ENCODE measurements around the gene DISC1. TPM values are rescaled to one million over a fixed set of nuclear protein-coding genes. Genes with fewer than 3 reads are reported as not detected.

Gene DISC1
- total and polyA plus RNA-seq, 7 donors, result 1.2 to 14.1 (median 5.8) TPM

DNA sequence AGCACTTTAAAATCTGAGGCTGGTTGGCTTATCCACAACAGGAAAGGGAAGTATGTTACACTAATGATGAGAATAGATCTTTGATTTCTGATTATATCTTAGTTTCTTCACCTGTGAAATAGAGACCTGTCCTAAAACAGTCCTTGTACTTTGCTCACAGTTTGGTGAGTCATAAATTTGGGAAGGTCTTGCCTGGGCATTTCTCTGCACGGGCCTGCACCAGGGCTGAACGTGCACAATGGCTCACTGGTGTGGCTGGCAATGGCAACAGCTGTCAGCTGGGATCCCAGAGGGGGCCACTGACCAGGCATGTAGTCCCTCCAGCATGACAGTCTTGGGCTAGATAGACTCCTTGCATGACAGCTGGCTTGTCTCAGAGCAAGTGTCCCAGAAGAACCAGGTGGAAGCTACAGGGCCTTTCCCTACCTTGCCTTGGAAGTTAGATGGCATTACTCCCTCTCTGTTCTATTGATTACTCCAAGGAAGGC is 367.4 kb downstream of the DISC1 start:
- no peak for DNase-seq
- no peaks in the 10 kb centered on the region for H3K36me3 ChIP-seq
- H3K9me3 ChIP-seq, result no peaks in the 10 kb centered on the region
- intact Hi-C loops (cut with DNase I), result no loop called here
- whole genome bisulfite sequencing, 2 donors, result 40 to 85% methylated on average over 2 of the region's 2 CpGs
- peaks cover 0 to 9% (median 5%) of the 10 kb centered on the region in 4 donors for H3K4me1 ChIP-seq
- no peak overlapping the region for H3K27ac ChIP-seq
- TF ChIP-seq EP300 (IDR thresholded peaks at IDR 0.05) (no peak), POLR2AphosphoS5 (IDR thresholded peaks at IDR 0.05) (no peak), POLR2A (IDR thresholded peaks at IDR 0.05) (no peak)
- TF ChIP-seq, protein P1, sequence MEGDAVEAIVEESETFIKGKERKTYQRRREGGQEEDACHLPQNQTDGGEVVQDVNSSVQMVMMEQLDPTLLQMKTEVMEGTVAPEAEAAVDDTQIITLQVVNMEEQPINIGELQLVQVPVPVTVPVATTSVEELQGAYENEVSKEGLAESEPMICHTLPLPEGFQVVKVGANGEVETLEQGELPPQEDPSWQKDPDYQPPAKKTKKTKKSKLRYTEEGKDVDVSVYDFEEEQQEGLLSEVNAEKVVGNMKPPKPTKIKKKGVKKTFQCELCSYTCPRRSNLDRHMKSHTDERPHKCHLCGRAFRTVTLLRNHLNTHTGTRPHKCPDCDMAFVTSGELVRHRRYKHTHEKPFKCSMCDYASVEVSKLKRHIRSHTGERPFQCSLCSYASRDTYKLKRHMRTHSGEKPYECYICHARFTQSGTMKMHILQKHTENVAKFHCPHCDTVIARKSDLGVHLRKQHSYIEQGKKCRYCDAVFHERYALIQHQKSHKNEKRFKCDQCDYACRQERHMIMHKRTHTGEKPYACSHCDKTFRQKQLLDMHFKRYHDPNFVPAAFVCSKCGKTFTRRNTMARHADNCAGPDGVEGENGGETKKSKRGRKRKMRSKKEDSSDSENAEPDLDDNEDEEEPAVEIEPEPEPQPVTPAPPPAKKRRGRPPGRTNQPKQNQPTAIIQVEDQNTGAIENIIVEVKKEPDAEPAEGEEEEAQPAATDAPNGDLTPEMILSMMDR (IDR thresholded peaks at IDR 0.05), result no peak
- no peaks in the 10 kb centered on the region for H3K27me3 ChIP-seq
- no peak overlapping the region for H3K4me3 ChIP-seq

DNA sequence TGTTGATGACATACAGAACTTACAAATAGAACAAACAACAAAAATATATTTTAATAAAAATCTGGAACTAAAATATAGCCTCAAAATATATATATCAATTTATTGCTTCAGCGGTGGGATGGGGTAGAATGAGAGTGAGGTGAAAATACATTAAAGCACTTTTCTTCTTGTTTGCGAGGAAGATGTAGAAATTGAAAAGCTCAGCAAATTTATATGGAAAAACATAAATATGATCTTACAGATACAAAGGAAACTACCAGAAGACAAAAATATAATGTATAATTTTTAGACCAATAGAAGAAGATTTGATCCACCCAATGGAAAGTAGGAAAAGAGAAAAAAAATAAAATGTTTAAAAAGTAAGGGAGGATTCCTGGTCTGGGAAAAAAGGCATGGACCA is 372.2 kb downstream of the DISC1 start:
- H3K27ac ChIP-seq, result no peak overlapping the region
- no peaks in the 10 kb centered on the region for H3K36me3 ChIP-seq
- 75 to 96% methylated on average over 2 of the region's 2 CpGs for WGBS, 2 donors
- no peak for TF ChIP-seq POLR2A (IDR thresholded peaks at IDR 0.05)
- no peaks in the 10 kb centered on the region for H3K4me1 ChIP-seq
- no peak overlapping the region for H3K4me3 ChIP-seq
- DNase-seq, result no peak
- H3K27me3 ChIP-seq, result no peaks in the 10 kb centered on the region
- no peaks in the 10 kb centered on the region for H3K9me3 ChIP-seq
- intact Hi-C loops (cut with DNase I), result no loop called here

DNA sequence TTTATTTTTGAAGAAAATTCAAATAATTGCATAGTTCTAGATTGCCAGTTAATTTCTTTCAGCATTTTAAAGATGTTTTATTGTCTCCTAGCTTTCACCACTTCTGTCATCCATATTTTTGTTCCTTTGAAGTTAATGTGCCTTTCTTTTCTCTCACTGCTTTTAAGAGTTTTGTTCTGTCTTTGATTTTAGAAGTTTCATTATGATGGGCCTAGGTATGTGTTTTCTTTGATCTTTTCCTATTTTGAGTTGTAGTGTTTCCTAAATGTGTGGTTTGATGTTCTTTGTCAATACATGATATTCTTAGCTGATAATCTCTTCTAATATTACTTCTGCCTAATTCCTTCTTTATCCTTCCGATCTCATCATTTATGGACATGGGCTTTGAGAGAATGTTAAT is 378.7 kb downstream of the DISC1 start:
- H3K4me3 ChIP-seq, result no peak overlapping the region
- H3K4me1 ChIP-seq, result no peaks in the 10 kb centered on the region
- H3K27me3 ChIP-seq, result no peaks in the 10 kb centered on the region
- WGBS, 2 donors, result 56 to 98% methylated on average over 1 of the region's 1 CpG
- TF ChIP-seq POLR2A (IDR thresholded peaks at IDR 0.05) (no peak), EP300 (IDR thresholded peaks at IDR 0.05) (no peak), POLR2AphosphoS5 (IDR thresholded peaks at IDR 0.05) (no peak)
- TF ChIP-seq, protein P1 (IDR thresholded peaks at IDR 0.05), result no peak
- H3K36me3 ChIP-seq, result no peaks in the 10 kb centered on the region
- no peak overlapping the region for H3K27ac ChIP-seq
- no peak for DNase-seq
- no peaks in the 10 kb centered on the region for H3K9me3 ChIP-seq
- intact Hi-C loops (cut with DNase I), result no loop called here

DNA sequence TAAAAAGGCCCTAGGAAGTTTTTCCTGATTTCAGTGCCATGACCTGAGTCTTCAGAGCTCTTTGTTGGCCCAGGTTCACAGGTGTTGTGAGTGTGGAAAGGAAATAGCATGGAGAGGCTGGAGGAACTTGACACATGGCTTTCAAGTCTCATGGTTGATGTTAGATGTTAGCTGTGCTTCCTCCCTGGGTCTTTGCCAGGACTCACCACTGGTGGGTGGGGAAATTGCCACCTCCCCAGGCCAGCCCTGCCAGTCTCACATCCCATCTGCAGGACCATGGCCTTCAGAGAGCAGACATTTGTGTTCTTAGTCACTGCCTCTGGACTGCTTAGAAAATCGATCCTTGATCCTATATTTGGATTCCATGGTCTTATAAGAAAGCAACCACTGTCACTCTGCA is 383.2 kb downstream of the DISC1 start:
- H3K27me3 ChIP-seq, result no peaks in the 10 kb centered on the region
- no peak for TF ChIP-seq POLR2A (IDR thresholded peaks at IDR 0.05)
- TF ChIP-seq EP300 (IDR thresholded peaks at IDR 0.05), result no peak
- TF ChIP-seq POLR2AphosphoS5 (IDR thresholded peaks at IDR 0.05), result no peak
- TF ChIP-seq, protein P1 (IDR thresholded peaks at IDR 0.05), result no peak
- no peak overlapping the region for H3K27ac ChIP-seq
- H3K9me3 ChIP-seq, result no peaks in the 10 kb centered on the region
- H3K4me1 ChIP-seq, result peaks cover 0 to 25% (median 22%) of the 10 kb centered on the region in 4 donors
- WGBS, 2 donors, result 49 to 63% methylated on average over 1 of the region's 1 CpG
- no peak overlapping the region for H3K4me3 ChIP-seq
- no peaks in the 10 kb centered on the region for H3K36me3 ChIP-seq
- DNase-seq, result no peak
- intact Hi-C loops (cut with DNase I), result loop anchor here (10.0 kb wide), 1 partner anchor 135 kb away; no protein-coding TSS in a partner anchor

DNA sequence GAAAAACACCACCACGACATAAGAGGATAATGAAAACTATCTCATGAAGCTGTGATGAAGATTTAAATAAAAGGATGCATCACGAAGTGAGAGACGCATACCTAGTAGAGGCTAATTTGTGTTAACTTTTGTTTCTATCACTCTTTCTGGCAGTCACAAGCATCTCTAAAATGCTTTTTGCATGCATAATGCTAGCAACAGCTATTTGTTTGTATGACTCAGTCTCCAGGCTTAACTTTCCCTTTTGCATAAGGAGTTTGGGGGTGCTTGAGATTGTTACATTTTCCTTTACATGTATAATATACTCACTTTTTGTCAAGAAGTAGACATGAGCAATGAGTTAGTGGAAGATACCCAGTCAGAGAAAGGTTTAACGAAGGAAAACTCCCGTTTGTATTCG is 385.4 kb downstream of the DISC1 start:
- 91 to 92% methylated on average over 6 of the region's 6 CpGs for WGBS, 2 donors
- H3K27ac ChIP-seq, result peak overlapping the region; percentile 57 to 78 (median 72)

More for the DNA sequence above, 385.4 kb downstream of the DISC1 start:
- Histone ChIP-seq H3K36me3 (no peaks in the 10 kb centered on the region), H3K4me3 (no peak overlapping the region), H3K9me3 (no peaks in the 10 kb centered on the region), H3K27me3 (no peaks in the 10 kb centered on the region), H3K4me1 (peaks cover 0 to 42% (median 32%) of the 10 kb centered on the region in 4 donors)
- DNase-seq, result no peak
- intact Hi-C loops (cut with DNase I), result loop anchor here (10.0 kb wide), 1 partner anchor 133 kb away; no protein-coding TSS in a partner anchor
- no peak for TF ChIP-seq POLR2AphosphoS5 (IDR thresholded peaks at IDR 0.05)
- TF ChIP-seq, protein P1 (IDR thresholded peaks at IDR 0.05), result no peak
- TF ChIP-seq EP300 (IDR thresholded peaks at IDR 0.05), result no peak
- TF ChIP-seq POLR2A (IDR thresholded peaks at IDR 0.05), result no peak
